Peyer's patch (tissue), 4 donors: ENCODE data around the gene ILDR2. TPM values are rescaled to one million over a fixed set of nuclear protein-coding genes. Genes with fewer than 3 reads are reported as not detected.
A peak's percentile ranks its signal among the peaks of the same experiment; 100 is the strongest.

Experiments used
- DNase-seq, 3 donors: peaks; one replicate each; pipeline ENCODE4 v3.0.0-alpha.2; 2017 to 2019
- H3K27ac ChIP-seq, 4 donors: fragments of 200-600 bp; sonication (generic); one replicate each; pipeline ENCODE4 v1.5.1; 2016 to 2019
- H3K27me3 ChIP-seq, 2 donors: fragments of 200-600 bp; sonication (generic); one replicate each; pipeline ENCODE4 v1.5.1; 2019
- H3K36me3 ChIP-seq, 3 donors: fragments of 200-600 bp; sonication (generic); one replicate each; pipeline ENCODE4 v1.5.1; 2016 to 2019
- H3K4me1 ChIP-seq, 4 donors: fragments of 200-600 bp; sonication (generic); one replicate each; pipeline ENCODE4 v1.5.1; 2016 to 2019
- H3K4me3 ChIP-seq, 4 donors: fragments of 200-600 bp; sonication (generic); 1 replicate in 3 of 4; 2 replicates in 1 of 4; pipeline ENCODE4 v1.5.1; 2016 to 2019; ENCODE audit warnings: mild to moderate bottlenecking in 1 of 4
- H3K9me3 ChIP-seq, 4 donors: fragments of 200-600 bp; sonication (generic); one replicate each; pipeline ENCODE4 v1.5.1; 2016 to 2019; ENCODE audit warnings: mild to moderate bottlenecking in 1 of 4
- CTCF ChIP-seq, 6 experiments: fragments of 450-650 bp in 4 of 6; fragments of 200-600 bp in 2 of 6; sonication (generic) in 1 of 6; IDR thresholded peaks; one replicate each; pipeline ENCODE4 v1.5.1; 2017 to 2019; ENCODE audit warnings: antibody characterized with exemption in 6 of 6, mild to moderate bottlenecking in 3 of 6, moderate library complexity in 1 of 6
- POLR2A ChIP-seq, 2 donors: fragments of 450-650 bp; IDR thresholded peaks; one replicate each; pipeline ENCODE4 v1.5.1; 2017; ENCODE audit warnings: antibody characterized with exemption in 2 of 2, mild to moderate bottlenecking in 2 of 2, moderate library complexity in 2 of 2
- total RNA-seq, 4 donors: library from RNA; depleted of rRNA; stranded (reverse); fragments of >200 nt; gene quantifications; one replicate each; pipeline ENCODE4 v1.1.0, GENCODE V29; 2016

The ILDR2 gene
- 1 to 10 TPM in 3 of 4 donors, under 1 TPM in 1; 0.67 to 2.1 (median 1.6) TPM for total RNA-seq

- TF ChIP-seq CTCF (IDR thresholded peaks at IDR 0.05) (peak in 2 of 6 experiments; percentile 13 to 37), POLR2A (IDR thresholded peaks at IDR 0.05) (no peak)
- Histone ChIP-seq H3K27ac (peak within 1 kb of the TSS in 3 of 4 donors; percentile 26 to 55 (median 30)), H3K4me1 (peaks cover 0 to 6% (median 0%) of the 10 kb centered on the region in 4 donors), H3K36me3 (no peaks in the 10 kb centered on the region), H3K27me3 (no peaks in the 10 kb centered on the region), H3K4me3 (peak within 1 kb of the TSS; percentile 62 to 89 (median 77)), H3K9me3 (no peaks in the 10 kb centered on the region)
- peak; percentile 36 to 73 (median 67) for DNase-seq
These were observed at the start of gene ILDR2 for GRCh38 chr1:166975361-166976129. Gene ILDR2 (minus strand): TSS chr1:166975540. CDS start chr1:166975268, 272 bp downstream.

DNA sequence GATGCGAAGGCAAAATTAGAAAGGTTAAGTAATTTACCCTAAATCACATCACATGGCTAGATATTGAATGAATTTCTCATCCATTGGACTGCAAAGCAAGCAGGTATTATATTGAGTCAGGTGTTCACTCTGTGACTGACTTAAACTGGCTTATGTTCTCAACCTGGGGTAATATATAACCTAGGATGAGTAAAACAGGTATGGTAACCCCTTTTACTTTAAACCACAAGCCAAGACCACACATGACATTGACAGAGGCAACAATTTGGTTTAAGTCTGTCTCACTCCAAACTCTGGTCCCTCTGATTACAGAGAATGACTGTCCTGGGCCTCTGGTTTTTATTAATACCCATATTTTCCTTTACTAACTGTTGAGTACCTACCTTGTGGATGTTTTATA is 47.0 kb upstream of the ILDR2 start:
- TF ChIP-seq POLR2A (IDR thresholded peaks at IDR 0.05) (no peak), CTCF (IDR thresholded peaks at IDR 0.05) (no peak)
- H3K4me1 ChIP-seq, result no peaks in the 10 kb centered on the region

GRCh38 chr1:167016100-167016750 is 40.9 kb upstream of the ILDR2 start:
- no peak overlapping the region for H3K27ac ChIP-seq
- H3K4me1 ChIP-seq, result no peaks in the 10 kb centered on the region
- H3K9me3 ChIP-seq, result no peaks in the 10 kb centered on the region
- H3K36me3 ChIP-seq, result no peaks in the 10 kb centered on the region
- DNase-seq, result no peak
- H3K27me3 ChIP-seq, result no peaks in the 10 kb centered on the region
- H3K4me3 ChIP-seq, result no peak overlapping the region
- TF ChIP-seq CTCF (IDR thresholded peaks at IDR 0.05), result no peak
- TF ChIP-seq POLR2A (IDR thresholded peaks at IDR 0.05), result no peak

More for the DNA sequence above, 47.0 kb upstream of the ILDR2 start:
- no peak overlapping the region for H3K27ac ChIP-seq
- H3K4me3 ChIP-seq, result no peak overlapping the region
- no peaks in the 10 kb centered on the region for H3K9me3 ChIP-seq
- DNase-seq, result no peak
- H3K27me3 ChIP-seq, result no peaks in the 10 kb centered on the region
- H3K36me3 ChIP-seq, result no peaks in the 10 kb centered on the region

DNA sequence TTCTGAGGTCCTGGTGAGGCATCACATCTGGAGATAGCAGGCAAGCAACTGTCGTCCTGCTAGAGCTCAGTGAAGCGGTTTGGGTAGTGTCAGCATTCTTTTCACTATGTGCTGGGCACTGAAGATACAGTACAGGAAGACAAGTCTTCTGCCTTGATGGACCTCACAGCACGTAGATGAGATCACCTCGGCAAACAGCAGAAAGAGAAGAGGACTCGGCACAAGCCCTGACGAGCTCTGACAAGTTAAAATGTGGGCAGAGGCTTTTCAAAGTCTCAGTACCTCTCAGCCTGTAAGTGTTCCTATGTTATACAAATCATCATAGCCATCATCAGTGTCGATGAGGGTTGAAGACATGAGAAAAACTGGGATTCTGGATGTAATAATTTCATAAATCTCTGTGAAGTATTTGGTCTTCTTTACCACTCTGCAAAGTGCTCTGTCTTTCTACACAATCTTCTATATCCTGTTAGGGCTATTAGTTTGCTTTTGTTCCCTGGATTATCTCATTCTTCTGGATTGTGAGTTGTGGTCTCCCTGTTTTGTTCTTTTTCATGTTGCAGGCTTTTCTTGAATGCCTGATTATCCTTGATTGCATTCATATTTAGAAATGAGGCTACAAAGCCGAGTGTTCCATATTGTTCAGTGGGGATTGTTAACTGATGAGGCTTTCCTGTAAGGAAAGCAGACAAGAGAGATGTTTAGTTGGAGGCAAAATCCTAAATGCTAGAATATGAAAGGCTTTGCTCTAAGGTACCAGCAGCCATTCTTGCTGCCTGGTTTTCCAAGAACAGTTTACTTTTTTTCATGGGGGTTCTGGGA is 38.0 kb upstream of the ILDR2 start:
- H3K27me3 ChIP-seq, result no peaks in the 10 kb centered on the region
- H3K9me3 ChIP-seq, result no peaks in the 10 kb centered on the region
- no peak for TF ChIP-seq CTCF (IDR thresholded peaks at IDR 0.05)
- no peak for TF ChIP-seq POLR2A (IDR thresholded peaks at IDR 0.05)
- H3K4me3 ChIP-seq, result no peak overlapping the region
- H3K4me1 ChIP-seq, result no peaks in the 10 kb centered on the region
- no peaks in the 10 kb centered on the region for H3K36me3 ChIP-seq
- DNase-seq, result no peak
- no peak overlapping the region for H3K27ac ChIP-seq

- Histone ChIP-seq H3K27me3 (no peaks in the 10 kb centered on the region), H3K27ac (no peak overlapping the region), H3K4me1 (no peaks in the 10 kb centered on the region), H3K9me3 (no peaks in the 10 kb centered on the region), H3K36me3 (no peaks in the 10 kb centered on the region), H3K4me3 (no peak overlapping the region)
- DNase-seq, result no peak
- TF ChIP-seq CTCF (IDR thresholded peaks at IDR 0.05) (no peak), POLR2A (IDR thresholded peaks at IDR 0.05) (no peak)
These were observed 37.2 kb upstream of the ILDR2 start for GRCh38 chr1:167012570-167012969.
